Measurements from ENCODE around the gene KLHDC3. TPM values are rescaled to one million over a fixed set of nuclear protein-coding genes. Genes with fewer than 3 reads are reported as not detected.

KLHDC3 gene
- polyA plus RNA-seq, 4 donors = 72.4 to 103 (median 75.3) TPM

DNA sequence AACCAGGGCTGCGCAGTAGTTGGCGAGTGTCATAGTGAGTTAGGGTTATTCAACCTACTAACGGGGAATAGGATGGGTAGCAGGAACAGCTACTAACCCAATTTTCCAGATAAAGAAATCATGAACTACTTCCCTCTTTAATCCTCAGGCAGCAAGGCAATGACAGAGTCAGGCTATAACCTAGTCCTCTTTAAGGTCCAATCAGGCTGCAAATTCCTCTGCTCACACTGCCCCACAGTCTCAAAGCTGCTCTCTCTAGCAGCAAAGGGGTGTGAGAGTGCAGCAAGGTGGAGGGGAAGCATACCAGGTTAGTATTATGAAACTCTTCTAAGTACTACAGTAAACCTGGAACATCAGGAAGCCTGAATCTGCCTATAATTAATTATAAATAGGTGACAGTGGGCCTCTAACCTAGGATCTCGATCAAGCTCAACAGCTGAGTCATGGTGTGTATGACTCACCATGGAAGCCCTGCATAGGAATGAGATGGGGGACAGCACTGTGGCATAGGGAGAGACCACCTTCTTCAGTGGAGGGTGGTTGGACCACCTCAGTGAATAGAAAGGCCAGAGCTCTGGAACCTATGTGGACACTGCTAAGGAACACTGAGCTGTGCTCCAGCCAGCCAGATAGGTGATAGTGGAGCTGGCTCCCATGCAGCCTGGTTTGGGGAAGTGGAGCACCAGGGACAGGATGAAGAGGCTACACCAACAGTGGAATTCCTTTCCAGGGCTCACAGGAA lies 43.0 kb upstream of the KLHDC3 start:
- Histone ChIP-seq H3K4me1 (ENCODE audit: control insufficient read depth in 3 of 3, insufficient read depth in 2 of 3, low read depth in 1 of 3, low read length in 2 of 3) (peaks cover 0 to 3% (median 0%) of the 10 kb centered on the region in 3 donors), H3K4me3 (ENCODE audit: low read depth in 1 of 3, low read length in 3 of 3) (no peak overlapping the region), H3K9me3 (ENCODE audit: control insufficient read depth in 2 of 2, insufficient read depth in 1 of 2, low read depth in 1 of 2, low read length in 1 of 2) (no peaks in the 10 kb centered on the region), H3K27me3 (ENCODE audit: control insufficient read depth in 3 of 3, insufficient read depth in 3 of 3, low read length in 3 of 3) (no peaks in the 10 kb centered on the region), H3K27ac (ENCODE audit: low read depth in 1 of 3, low read length in 2 of 3) (no peak overlapping the region), H3K36me3 (ENCODE audit: control insufficient read depth in 3 of 3, insufficient read depth in 2 of 3, low read depth in 1 of 3, low read length in 3 of 3) (peaks cover 10 to 61% (median 19%) of the 10 kb centered on the region in 3 donors)
- no peak for FAIRE-seq
- 65 to 78% (median 76%) methylated on average over 4 of the region's 4 CpGs for WGBS, 3 donors
- no peak for DNase-seq

DNA sequence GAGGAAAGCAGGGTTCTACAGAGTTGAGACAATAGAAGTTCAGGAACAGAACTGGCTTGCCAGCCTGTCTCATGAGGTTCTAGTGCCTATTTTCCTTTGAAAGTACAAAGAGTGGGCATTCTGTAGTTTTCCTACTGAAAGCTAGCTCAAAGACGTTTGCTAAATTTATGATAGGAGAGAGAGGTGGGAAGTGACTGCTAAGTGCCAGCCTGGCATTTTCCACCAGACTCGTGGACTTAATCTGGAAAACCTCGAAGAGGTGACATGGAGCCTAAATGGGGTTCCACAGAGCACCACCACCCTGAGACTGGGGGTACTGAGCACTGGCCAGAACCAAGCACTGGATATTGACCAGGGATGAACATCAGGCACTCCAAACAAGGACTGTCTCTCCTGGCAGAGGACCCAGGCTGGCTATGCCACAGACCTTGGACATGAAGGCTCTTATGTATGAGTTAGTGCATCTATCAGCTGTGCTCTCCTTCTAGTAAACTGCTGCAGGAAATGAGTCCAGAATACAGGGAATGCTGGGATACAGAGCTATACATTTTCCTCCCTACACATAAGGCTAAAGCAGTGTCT lies 42.2 kb upstream of the KLHDC3 start:
- FAIRE-seq = no peak
- Histone ChIP-seq H3K9me3 (ENCODE audit: control insufficient read depth in 2 of 2, insufficient read depth in 1 of 2, low read depth in 1 of 2, low read length in 1 of 2) (no peaks in the 10 kb centered on the region), H3K4me1 (ENCODE audit: control insufficient read depth in 3 of 3, insufficient read depth in 2 of 3, low read depth in 1 of 3, low read length in 2 of 3) (peaks cover 0 to 3% (median 0%) of the 10 kb centered on the region in 3 donors), H3K36me3 (ENCODE audit: control insufficient read depth in 3 of 3, insufficient read depth in 2 of 3, low read depth in 1 of 3, low read length in 3 of 3) (peaks cover 8 to 53% (median 19%) of the 10 kb centered on the region in 3 donors), H3K4me3 (ENCODE audit: low read depth in 1 of 3, low read length in 3 of 3) (no peak overlapping the region), H3K27me3 (ENCODE audit: control insufficient read depth in 3 of 3, insufficient read depth in 3 of 3, low read length in 3 of 3) (no peaks in the 10 kb centered on the region), H3K27ac (ENCODE audit: low read depth in 1 of 3, low read length in 2 of 3) (no peak overlapping the region)
- no peak for DNase-seq
- WGBS, 3 donors = 82 to 89% (median 86%) methylated on average over 3 of the region's 3 CpGs

DNA sequence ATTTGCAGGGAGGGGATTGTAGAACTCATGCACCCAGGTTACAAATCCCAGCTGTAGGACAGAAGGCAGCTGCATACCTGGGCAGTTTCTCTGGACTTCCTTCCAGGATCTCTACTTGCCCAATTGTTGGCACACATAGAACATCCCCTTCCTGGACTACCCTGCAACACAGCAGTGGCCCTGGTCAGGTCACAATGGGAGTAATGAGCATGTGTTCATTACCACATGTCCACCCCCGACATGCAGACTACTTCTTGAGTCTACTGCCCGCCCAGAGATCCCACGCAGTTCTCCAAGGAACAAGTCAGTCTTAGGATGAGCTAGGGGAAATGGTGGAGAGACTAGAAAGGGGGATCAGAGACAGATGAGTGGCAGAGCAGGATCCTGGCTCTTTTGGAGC lies 40.1 kb upstream of the KLHDC3 start:
- DNase-seq = no peak
- FAIRE-seq = no peak
- 87 to 98% (median 97%) methylated on average over 3 of the region's 3 CpGs for WGBS, 3 donors
- Histone ChIP-seq H3K36me3 (ENCODE audit: control insufficient read depth in 3 of 3, insufficient read depth in 2 of 3, low read depth in 1 of 3, low read length in 3 of 3) (peaks cover 5 to 38% (median 5%) of the 10 kb centered on the region in 3 donors), H3K27me3 (ENCODE audit: control insufficient read depth in 3 of 3, insufficient read depth in 3 of 3, low read length in 3 of 3) (no peaks in the 10 kb centered on the region), H3K4me1 (ENCODE audit: control insufficient read depth in 3 of 3, insufficient read depth in 2 of 3, low read depth in 1 of 3, low read length in 2 of 3) (peaks cover 0 to 7% (median 3%) of the 10 kb centered on the region in 3 donors), H3K27ac (ENCODE audit: low read depth in 1 of 3, low read length in 2 of 3) (no peak overlapping the region), H3K9me3 (ENCODE audit: control insufficient read depth in 2 of 2, insufficient read depth in 1 of 2, low read depth in 1 of 2, low read length in 1 of 2) (no peaks in the 10 kb centered on the region), H3K4me3 (ENCODE audit: low read depth in 1 of 3, low read length in 3 of 3) (no peak overlapping the region)

- Histone ChIP-seq H3K36me3 (ENCODE audit: control insufficient read depth in 3 of 3, insufficient read depth in 2 of 3, low read depth in 1 of 3, low read length in 3 of 3) (peaks cover 0 to 27% (median 5%) of the 10 kb centered on the region in 3 donors), H3K27ac (ENCODE audit: low read depth in 1 of 3, low read length in 2 of 3) (no peak overlapping the region), H3K4me1 (ENCODE audit: control insufficient read depth in 3 of 3, insufficient read depth in 2 of 3, low read depth in 1 of 3, low read length in 2 of 3) (peaks cover 3 to 12% (median 8%) of the 10 kb centered on the region in 3 donors), H3K27me3 (ENCODE audit: control insufficient read depth in 3 of 3, insufficient read depth in 3 of 3, low read length in 3 of 3) (no peaks in the 10 kb centered on the region), H3K4me3 (ENCODE audit: low read depth in 1 of 3, low read length in 3 of 3) (no peak overlapping the region), H3K9me3 (ENCODE audit: control insufficient read depth in 2 of 2, insufficient read depth in 1 of 2, low read depth in 1 of 2, low read length in 1 of 2) (no peaks in the 10 kb centered on the region)
- FAIRE-seq (no peak), DNase-seq (no peak)
- WGBS, 3 donors = 81 to 87% (median 84%) methylated on average over 5 of the region's 5 CpGs
These were observed 39.0 kb upstream of the KLHDC3 start for GRCh38 chr6:42974919-42975505.

GRCh38 chr6:42978487-42978838 lies 35.6 kb upstream of the KLHDC3 start:
- DNase-seq = peak; percentile 47 to 74
- Histone ChIP-seq H3K27ac (ENCODE audit: low read depth in 1 of 3, low read length in 2 of 3) (peak overlapping the region; percentile 83 to 98 (median 97)), H3K4me3 (ENCODE audit: low read depth in 1 of 3, low read length in 3 of 3) (peak overlapping the region; percentile 62 to 94 (median 90)), H3K27me3 (ENCODE audit: control insufficient read depth in 3 of 3, insufficient read depth in 3 of 3, low read length in 3 of 3) (no peaks in the 10 kb centered on the region), H3K4me1 (ENCODE audit: control insufficient read depth in 3 of 3, insufficient read depth in 2 of 3, low read depth in 1 of 3, low read length in 2 of 3) (peaks cover 3 to 12% (median 9%) of the 10 kb centered on the region in 3 donors), H3K36me3 (ENCODE audit: control insufficient read depth in 3 of 3, insufficient read depth in 2 of 3, low read depth in 1 of 3, low read length in 3 of 3) (peaks cover 0 to 15% (median 4%) of the 10 kb centered on the region in 3 donors), H3K9me3 (ENCODE audit: control insufficient read depth in 2 of 2, insufficient read depth in 1 of 2, low read depth in 1 of 2, low read length in 1 of 2) (no peaks in the 10 kb centered on the region)
- WGBS, 3 donors = 0 to 1% (median 0%) methylated on average over 21 to 28 of the region's 28 CpGs
- no peak for FAIRE-seq

- 0% methylated on average over 45 to 59 of the region's 59 CpGs for WGBS, 3 donors
These were observed 35.1 kb upstream of the KLHDC3 start, which contains the start of gene PEX6 for GRCh38 chr6:42978839-42979522. Gene PEX6 (minus strand): TSS chr6:42979181. CDS start chr6:42979150, 31 bp downstream.

GRCh38 chr6:42979523-42980177 lies 34.4 kb upstream of the KLHDC3 start:
- Histone ChIP-seq H3K9me3 (ENCODE audit: control insufficient read depth in 2 of 2, insufficient read depth in 1 of 2, low read depth in 1 of 2, low read length in 1 of 2) (no peaks in the 10 kb centered on the region), H3K27ac (ENCODE audit: low read depth in 1 of 3, low read length in 2 of 3) (peak overlapping the region; percentile 83 to 98 (median 97)), H3K4me1 (ENCODE audit: control insufficient read depth in 3 of 3, insufficient read depth in 2 of 3, low read depth in 1 of 3, low read length in 2 of 3) (peaks cover 3 to 14% (median 12%) of the 10 kb centered on the region in 3 donors), H3K4me3 (ENCODE audit: low read depth in 1 of 3, low read length in 3 of 3) (peak overlapping the region; percentile 62 to 94 (median 90)), H3K27me3 (ENCODE audit: control insufficient read depth in 3 of 3, insufficient read depth in 3 of 3, low read length in 3 of 3) (no peaks in the 10 kb centered on the region), H3K36me3 (ENCODE audit: control insufficient read depth in 3 of 3, insufficient read depth in 2 of 3, low read depth in 1 of 3, low read length in 3 of 3) (peaks cover 0 to 8% (median 0%) of the 10 kb centered on the region in 3 donors)
- WGBS, 3 donors = 47 to 52% (median 51%) methylated on average over 9 of the region's 9 CpGs
- DNase-seq = no peak
- no peak for FAIRE-seq

More at GRCh38 chr6:42978839-42979522, 35.1 kb upstream of the KLHDC3 start, which contains the start of gene PEX6:
- Histone ChIP-seq H3K4me1 (ENCODE audit: control insufficient read depth in 3 of 3, insufficient read depth in 2 of 3, low read depth in 1 of 3, low read length in 2 of 3) (peaks cover 3 to 14% (median 12%) of the 10 kb centered on the region in 3 donors), H3K27me3 (ENCODE audit: control insufficient read depth in 3 of 3, insufficient read depth in 3 of 3, low read length in 3 of 3) (no peaks in the 10 kb centered on the region), H3K27ac (ENCODE audit: low read depth in 1 of 3, low read length in 2 of 3) (peak within 1 kb of the TSS; percentile 83 to 98 (median 97)), H3K4me3 (ENCODE audit: low read depth in 1 of 3, low read length in 3 of 3) (peak within 1 kb of the TSS; percentile 62 to 94 (median 90)), H3K9me3 (ENCODE audit: control insufficient read depth in 2 of 2, insufficient read depth in 1 of 2, low read depth in 1 of 2, low read length in 1 of 2) (no peaks in the 10 kb centered on the region), H3K36me3 (ENCODE audit: control insufficient read depth in 3 of 3, insufficient read depth in 2 of 3, low read depth in 1 of 3, low read length in 3 of 3) (peaks cover 0 to 9% (median 0%) of the 10 kb centered on the region in 3 donors)
- peak; percentile 93 for DNase-seq
- FAIRE-seq = no peak

Data from small intestine (tissue), 7 donors.